ENCODE results near the gene ARHGAP24.

Gene ARHGAP24

GRCh38 chr4:85477534-85477933, 2.6 kb downstream of the ARHGAP24 start:
- in situ Hi-C loops (cut with MboI; ENCODE audit: low sequenced_read_pairs, unreplicated experiment) = no loop called here

GRCh38 chr4:85478576-85478975, 3.6 kb downstream of the ARHGAP24 start:
- in situ Hi-C loops (cut with MboI; ENCODE audit: low sequenced_read_pairs, unreplicated experiment) = no loop called here
- TF ChIP-seq CTCF (IDR thresholded peaks at IDR 0.05; ENCODE audit: borderline replicate concordance, control extremely low read depth, extremely low read depth, insufficient read depth, missing control alignments) = no peak
- no peak for DNase-seq (ENCODE audit: low spot score)

More at GRCh38 chr4:85477534-85477933, 2.6 kb downstream of the ARHGAP24 start:
- TF ChIP-seq CTCF (IDR thresholded peaks at IDR 0.05; ENCODE audit: borderline replicate concordance, control extremely low read depth, extremely low read depth, insufficient read depth, missing control alignments) = no peak
- DNase-seq (ENCODE audit: low spot score) = no peak

- in situ Hi-C loops (cut with MboI; ENCODE audit: low sequenced_read_pairs, unreplicated experiment) = no loop called here
Observed at GRCh38 chr4:85482010-85482738, 7.2 kb downstream of the ARHGAP24 start.

GRCh38 chr4:85486425-85487086, 11.6 kb downstream of the ARHGAP24 start:
- TF ChIP-seq CTCF (IDR thresholded peaks at IDR 0.05; ENCODE audit: borderline replicate concordance, control extremely low read depth, extremely low read depth, insufficient read depth, missing control alignments) = no peak
- in situ Hi-C loops (cut with MboI; ENCODE audit: low sequenced_read_pairs, unreplicated experiment) = no loop called here
- no peak for DNase-seq (ENCODE audit: low spot score)

More at GRCh38 chr4:85482010-85482738, 7.2 kb downstream of the ARHGAP24 start:
- no peak for TF ChIP-seq CTCF (IDR thresholded peaks at IDR 0.05; ENCODE audit: borderline replicate concordance, control extremely low read depth, extremely low read depth, insufficient read depth, missing control alignments)
- DNase-seq (ENCODE audit: low spot score) = no peak

- TF ChIP-seq CTCF (IDR thresholded peaks at IDR 0.05; ENCODE audit: borderline replicate concordance, control extremely low read depth, extremely low read depth, insufficient read depth, missing control alignments) = no peak
- DNase-seq (ENCODE audit: low spot score) = no peak
- in situ Hi-C loops (cut with MboI; ENCODE audit: low sequenced_read_pairs, unreplicated experiment) = no loop called here
Observed at GRCh38 chr4:85488416-85488815, 13.5 kb downstream of the ARHGAP24 start.

- in situ Hi-C loops (cut with MboI; ENCODE audit: low sequenced_read_pairs, unreplicated experiment) = no loop called here
Observed at GRCh38 chr4:85489273-85489981, 14.5 kb downstream of the ARHGAP24 start.

More at GRCh38 chr4:85489273-85489981, 14.5 kb downstream of the ARHGAP24 start:
- no peak for DNase-seq (ENCODE audit: low spot score)
- no peak for TF ChIP-seq CTCF (IDR thresholded peaks at IDR 0.05; ENCODE audit: borderline replicate concordance, control extremely low read depth, extremely low read depth, insufficient read depth, missing control alignments)

All from GM13976 (cell line).